Heart right ventricle (tissue), 16 donors: ENCODE data around the gene KRT39. TPM values are rescaled to one million over a fixed set of nuclear protein-coding genes. Genes with fewer than 3 reads are reported as not detected.

Source experiments
- ATAC-seq, 8 donors: fragments of 200-7000 bp; cut with Tn5 transposase; one replicate each; pipeline ENCODE4 v1.9.1; 2020; ENCODE audit warnings: mild to moderate bottlenecking in 8 of 8, moderate library complexity in 8 of 8, moderate number of reproducible peaks in 1 of 8
- DNase-seq, 2 donors: peaks; one replicate each; pipeline ENCODE4 v3.0.0-alpha.2; 2020
- H3K27ac ChIP-seq, 10 donors: fragments of 200-600 bp; sonication (generic) in 2 of 10; one replicate each; pipeline versions ENCODE4 v1.5.0 to v1.8.0; 2020 to 2022; ENCODE audit warnings: mild to moderate bottlenecking in 3 of 10
- H3K27me3 ChIP-seq, 7 donors: fragments of 200-600 bp; one replicate each; pipeline ENCODE4 v1.8.0; 2021 to 2022; ENCODE audit warnings: mild to moderate bottlenecking in 2 of 7
- H3K36me3 ChIP-seq, 9 donors: fragments of 200-600 bp; sonication (generic) in 1 of 9; one replicate each; pipeline versions ENCODE4 v1.5.0 to v1.8.0; 2020 to 2022; ENCODE audit warnings: mild to moderate bottlenecking in 2 of 9
- H3K4me1 ChIP-seq, 9 donors: fragments of 200-600 bp; sonication (generic) in 1 of 9; one replicate each; pipeline versions ENCODE4 v1.5.0 to v1.8.0; 2020 to 2022; ENCODE audit warnings: mild to moderate bottlenecking in 4 of 9
- H3K4me3 ChIP-seq, 10 donors: fragments of 200-600 bp; sonication (generic) in 2 of 10; one replicate each; pipeline versions ENCODE4 v1.5.0 to v1.8.0; 2020 to 2022; ENCODE audit warnings: mild to moderate bottlenecking in 7 of 10, moderate library complexity in 2 of 10
- H3K9me3 ChIP-seq, 11 donors: fragments of 200-600 bp in 10 of 11; sonication (generic) in 2 of 11; one replicate each; pipeline versions ENCODE4 v1.5.0 to v1.8.0; 2013 to 2022; ENCODE audit warnings: mild to moderate bottlenecking in 2 of 11, control low read depth in 1 of 11, moderate library complexity in 1 of 11
- CTCF ChIP-seq, 9 donors: fragments of 200-600 bp; sonication (generic) in 2 of 9; IDR thresholded peaks; one replicate each; pipeline versions ENCODE4 v1.5.0 to v1.8.0; 2021 to 2022; ENCODE audit warnings: antibody characterized with exemption in 9 of 9, mild to moderate bottlenecking in 5 of 9, moderate library complexity in 1 of 9
- WGBS, 2 donors: extraction: QIAGEN DNeasy Blood & Tissue Kit; methylation state at CpG; one replicate each; pipeline ENCODE4 v1.1.7; 2013; ENCODE audit warnings: inconsistent platforms in 1 of 2; 5-methylcytosine and 5-hydroxymethylcytosine counted together
- intact Hi-C, 10 donors: fragments of 100-400 bp; cut with DNase I; formaldehyde crosslinking; loops; one replicate each; pipeline versions ENCODE4 v1.11.1 to v1.14.2; 2022
- polyA plus RNA-seq, 2 donors: library from polyadenylated mRNA; stranded (reverse); fragments of 200-250 nt; gene quantifications; one replicate each; pipeline ENCODE4 v1.2.3, GENCODE V29; 2013
- total RNA-seq, 10 donors: library from RNA; stranded (reverse); fragmentation: NEBNext Ultra II Directional in 3 of 10; extraction: Animal tissue kit (Norgen Biotek cat#: 25700) in 3 of 10; gene quantifications; one replicate each; pipeline versions ENCODE4 v1.2.1 to v1.2.4, GENCODE V29; 2021 to 2023
- donor health status: Arrhythmogenic right ventricular cardiomyopathy.
- donor health status: ischemic (EF 13 %, LVEDD 7.1; RV severe dilation, severe dysfunction).
- donor health status: healthy with polysubstance abuse.
- donor health status: DM: no; HTN: yes; CAD: no.
- donor health status: DM: no; HTN: no; CAD: no.
- donor health status: ischemic (EF 25% LVEDD 6.9; RV normal size, moderate dysfunction).
- donor health status: ischemic (EF 25% LVEDD 5.7; RV mildly dilated, moderate dysfunction).
- donor health status: healthy.
- donor health status: DM: yes; HTN: yes; CAD: no.
- donor health status: Ischemic cardiomyopathy.
- donor health status: ischemic (EF 35%, LVEDD 5.7; RV mildly dilated, moderate dysfunction).
- donor health status: nonischemic (EF 11% LVEDD 7.7; RV severe dilation, severe dysfunction).
- donor health status: DM: yes; HTN: yes; CAD: no.
- donor health status: PGD.
- donor health status: ischemic (EF 29% LVEDD 5.4; RV normal size, mild dysfunction).
- donor health status: nonischemic (EF 23%, LVEDD 6.1; RV moderate dilation, normal function).

The KRT39 gene
- total and polyA plus RNA-seq, 12 donors, result not detected

GRCh38 chr17:41012326-41013120 is 45.8 kb upstream of the KRT39 start:
- H3K36me3 ChIP-seq, result no peaks in the 10 kb centered on the region
- intact Hi-C loops, result no loop called here
- WGBS, 2 donors, result 67 to 69% methylated on average over 6 of the region's 6 CpGs
- no peak overlapping the region for H3K27ac ChIP-seq
- no peak for DNase-seq
- TF ChIP-seq CTCF (IDR thresholded peaks at IDR 0.05), result no peak
- H3K9me3 ChIP-seq, result no peaks in the 10 kb centered on the region
- peaks cover 0 to 4% (median 0%) of the 10 kb centered on the region in 7 donors for H3K27me3 ChIP-seq
- H3K4me3 ChIP-seq, result no peak overlapping the region
- no peak for ATAC-seq
- H3K4me1 ChIP-seq, result peaks cover 0 to 5% (median 0%) of the 10 kb centered on the region in 9 donors

DNA sequence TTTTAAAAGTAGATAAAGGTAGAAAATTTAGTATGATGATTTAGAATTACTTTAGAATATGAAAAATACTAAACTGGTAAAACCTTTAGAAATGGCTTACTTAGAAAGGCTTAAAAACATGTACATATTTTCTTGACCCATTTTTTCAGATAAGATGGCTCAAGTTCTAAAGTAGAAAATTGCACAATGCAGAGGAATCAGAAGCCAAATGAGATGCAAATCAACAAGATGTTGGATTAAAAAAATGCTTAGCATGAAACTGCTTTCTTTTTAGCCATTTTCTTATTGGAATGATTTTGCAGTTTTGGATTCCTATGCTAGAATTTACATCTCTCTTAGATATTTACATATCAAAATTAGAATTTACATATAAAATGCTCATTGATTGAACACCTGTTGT is 43.7 kb upstream of the KRT39 start:
- no peak for TF ChIP-seq CTCF (IDR thresholded peaks at IDR 0.05)
- peaks cover 0 to 4% (median 0%) of the 10 kb centered on the region in 7 donors for H3K27me3 ChIP-seq
- ATAC-seq, result no peak
- no peaks in the 10 kb centered on the region for H3K36me3 ChIP-seq
- DNase-seq, result no peak
- intact Hi-C loops, result no loop called here
- H3K27ac ChIP-seq, result no peak overlapping the region
- H3K4me3 ChIP-seq, result no peak overlapping the region
- peaks cover 0 to 5% (median 0%) of the 10 kb centered on the region in 9 donors for H3K4me1 ChIP-seq
- H3K9me3 ChIP-seq, result no peaks in the 10 kb centered on the region

DNA sequence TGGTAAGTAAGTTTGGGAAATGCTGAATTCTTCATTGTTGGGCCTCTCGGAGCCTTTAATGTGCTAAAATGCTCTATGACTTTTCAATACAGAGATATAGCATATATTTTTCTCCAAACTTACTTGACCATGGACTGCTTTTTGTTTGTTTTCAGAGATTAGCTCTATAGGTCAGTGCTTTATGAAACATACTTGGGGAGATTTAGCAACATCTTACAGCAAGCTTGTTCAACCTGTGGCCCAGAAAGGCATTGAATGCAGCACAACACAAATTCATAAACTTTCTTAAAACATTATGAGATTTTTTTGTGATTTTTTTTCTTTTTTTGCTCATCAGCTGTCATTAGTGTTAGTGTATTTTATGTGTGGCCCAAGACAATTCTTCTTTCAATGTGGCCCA is 43.2 kb upstream of the KRT39 start:
- peaks cover 0 to 5% (median 0%) of the 10 kb centered on the region in 9 donors for H3K4me1 ChIP-seq
- ATAC-seq, result no peak
- H3K9me3 ChIP-seq, result no peaks in the 10 kb centered on the region
- 81 to 85% methylated on average over 1 of the region's 1 CpG for whole genome bisulfite sequencing, 2 donors
- intact Hi-C loops, result no loop called here
- H3K27me3 ChIP-seq, result peaks cover 0 to 3% (median 0%) of the 10 kb centered on the region in 7 donors
- TF ChIP-seq CTCF (IDR thresholded peaks at IDR 0.05), result no peak
- H3K27ac ChIP-seq, result no peak overlapping the region
- no peak for DNase-seq
- no peak overlapping the region for H3K4me3 ChIP-seq
- H3K36me3 ChIP-seq, result no peaks in the 10 kb centered on the region

- 44 to 46% methylated on average over 4 of the region's 4 CpGs for WGBS, 2 donors
- intact Hi-C loops, result no loop called here
These were observed 42.6 kb upstream of the KRT39 start for GRCh38 chr17:41009301-41009760.

More at GRCh38 chr17:41009301-41009760, 42.6 kb upstream of the KRT39 start:
- Histone ChIP-seq H3K4me3 (no peak overlapping the region), H3K9me3 (no peaks in the 10 kb centered on the region), H3K4me1 (peaks cover 0 to 5% (median 0%) of the 10 kb centered on the region in 9 donors), H3K27me3 (peaks cover 0 to 3% (median 0%) of the 10 kb centered on the region in 7 donors), H3K27ac (no peak overlapping the region), H3K36me3 (no peaks in the 10 kb centered on the region)
- no peak for TF ChIP-seq CTCF (IDR thresholded peaks at IDR 0.05)
- ATAC-seq, result no peak
- DNase-seq, result no peak
